Chondrocyte (in vitro differentiated cells): ENCODE data around the gene TMEM9B. TPM values are rescaled to one million over a fixed set of nuclear protein-coding genes. Genes with fewer than 3 reads are reported as not detected.
"Not testable (repeated sequence)": the region's sequence is repeated elsewhere in the genome, so short reads cannot be mapped to it uniquely, and the experiment has no call there.

Experiments
- DNase-seq: peaks from one replicate; pipeline ENCODE4 v3.0.0; 2021; ENCODE audit warnings: mixed read lengths, low spot score
- H3K27ac Mint-ChIP-seq: one replicate; pipeline ENCODE4 v1.8.0; 2021; ENCODE audit warnings: mild to moderate bottlenecking, moderate library complexity, mixed read lengths; ENCODE audit not compliant: unreplicated experiment
- H3K27me3 Mint-ChIP-seq: 2 replicates; pipeline ENCODE4 v1.8.0; 2021; ENCODE audit warnings: low read depth, mixed read lengths
- H3K36me3 Mint-ChIP-seq: 2 replicates; pipeline ENCODE4 v1.8.0; 2021; ENCODE audit warnings: low read depth, mixed read lengths
- H3K4me1 Mint-ChIP-seq: 2 replicates; pipeline ENCODE4 v1.8.0; 2021; ENCODE audit warnings: low read depth, mild to moderate bottlenecking, mixed read lengths
- H3K4me3 Mint-ChIP-seq: one replicate; pipeline ENCODE4 v1.8.0; 2021; ENCODE audit warnings: mild to moderate bottlenecking, moderate library complexity, mixed read lengths; ENCODE audit not compliant: unreplicated experiment
- H3K9me3 Mint-ChIP-seq: 2 replicates; pipeline ENCODE4 v1.8.0; 2021; ENCODE audit warnings: low read depth, mixed read lengths
- CTCF ChIP-seq: fragments of 200-600 bp; sonication (generic); IDR thresholded peaks from 2 replicates; pipeline ENCODE4 v1.5.0; 2021; ENCODE audit warnings: antibody characterized with exemption, mild to moderate bottlenecking, moderate library complexity
- total RNA-seq: library from RNA; stranded (reverse); gene quantifications from 3 replicates; pipeline ENCODE4 v1.2.1, GENCODE V29; 2021

Gene TMEM9B
- total RNA-seq, 1 donor from 2014 or later = 20.7 TPM

GRCh38 chr11:8941341-8942103, 22.7 kb downstream of the TMEM9B start:
- Mint-ChIP-seq H3K4me3 (no peak overlapping the region), H3K9me3 (no peaks in the 10 kb centered on the region), H3K36me3 (no peaks in the 10 kb centered on the region), H3K27ac (no peak overlapping the region), H3K27me3 (no peaks in the 10 kb centered on the region), H3K4me1 (no peaks in the 10 kb centered on the region)
- no peak for DNase-seq
- no peak for TF ChIP-seq CTCF

GRCh38 chr11:8937659-8938058, 26.6 kb downstream of the TMEM9B start:
- Mint-ChIP-seq H3K27me3 (no peaks in the 10 kb centered on the region), H3K4me3 (no peak overlapping the region), H3K36me3 (no peaks in the 10 kb centered on the region), H3K4me1 (peaks cover 9% of the 10 kb centered on the region), H3K27ac (no peak overlapping the region), H3K9me3 (no peaks in the 10 kb centered on the region)
- DNase-seq = no peak
- TF ChIP-seq CTCF = no peak

- DNase-seq = no peak
- Mint-ChIP-seq H3K4me1 (peaks cover 9% of the 10 kb centered on the region), H3K9me3 (no peaks in the 10 kb centered on the region), H3K27me3 (no peaks in the 10 kb centered on the region), H3K27ac (no peak overlapping the region), H3K4me3 (no peak overlapping the region), H3K36me3 (no peaks in the 10 kb centered on the region)
- TF ChIP-seq CTCF = no peak
Observed at GRCh38 chr11:8937159-8937558, 27.1 kb downstream of the TMEM9B start.

- H3K36me3 Mint-ChIP-seq, H3K27ac Mint-ChIP-seq, H3K4me3 Mint-ChIP-seq, H3K4me1 Mint-ChIP-seq, H3K27me3 Mint-ChIP-seq, DNase-seq, H3K9me3 Mint-ChIP-seq: not testable (repeated sequence)
Observed at GRCh38 chr11:8935789-8936188, 28.5 kb downstream of the TMEM9B start.

- TF ChIP-seq CTCF = no peak
- no peaks in the 10 kb centered on the region for H3K27me3 Mint-ChIP-seq
- peaks cover 9% of the 10 kb centered on the region for H3K4me1 Mint-ChIP-seq
- H3K36me3 Mint-ChIP-seq = no peaks in the 10 kb centered on the region
- peak overlapping the region; percentile 19 for H3K27ac Mint-ChIP-seq
- no peak for DNase-seq
- peak overlapping the region; percentile 35 for H3K4me3 Mint-ChIP-seq
- no peaks in the 10 kb centered on the region for H3K9me3 Mint-ChIP-seq
Observed at GRCh38 chr11:8934742-8935488, 29.3 kb downstream of the TMEM9B start.
